Muscle of back (tissue), 11 donors: ENCODE data around the gene LRRC3B. TPM values are rescaled to one million over a fixed set of nuclear protein-coding genes. Genes with fewer than 3 reads are reported as not detected.

ENCODE experiments used
- DNase-seq, 3 donors: peaks; one replicate each; pipeline versions ENCODE4 v3.0.0 to v3.0.0-alpha.2; 2013
- polyA plus RNA-seq, 10 donors: library from polyadenylated mRNA; unstranded; fragments of 120-200 nt; gene quantifications; one replicate each; pipeline ENCODE4 v1.2.1, GENCODE V29; 2013; ENCODE audit not compliant: insufficient read length in 10 of 10

Gene LRRC3B
- polyA plus RNA-seq, 10 donors, result 8.0 to 14.6 (median 11.1) TPM

DNA sequence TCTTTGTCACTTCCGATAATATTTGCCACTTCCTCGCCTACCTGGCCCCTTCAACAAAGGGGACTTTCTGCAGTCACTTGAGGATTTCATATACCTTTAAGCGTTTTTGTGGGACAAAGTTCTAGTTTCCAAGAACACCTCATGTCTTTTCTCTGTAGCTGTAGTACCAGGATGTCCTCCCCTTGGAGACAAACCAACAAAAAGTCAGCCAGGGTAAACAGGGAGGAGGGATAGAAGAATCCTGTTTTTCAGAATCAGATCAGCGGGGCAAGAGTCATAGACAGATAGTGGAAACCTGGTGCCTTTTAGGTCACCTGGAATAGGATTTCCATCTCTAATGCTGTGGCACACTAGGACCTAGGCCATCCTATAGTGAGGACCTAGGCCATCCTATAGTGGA lies 4.5 kb downstream of the LRRC3B start:
- no peak for DNase-seq

DNA sequence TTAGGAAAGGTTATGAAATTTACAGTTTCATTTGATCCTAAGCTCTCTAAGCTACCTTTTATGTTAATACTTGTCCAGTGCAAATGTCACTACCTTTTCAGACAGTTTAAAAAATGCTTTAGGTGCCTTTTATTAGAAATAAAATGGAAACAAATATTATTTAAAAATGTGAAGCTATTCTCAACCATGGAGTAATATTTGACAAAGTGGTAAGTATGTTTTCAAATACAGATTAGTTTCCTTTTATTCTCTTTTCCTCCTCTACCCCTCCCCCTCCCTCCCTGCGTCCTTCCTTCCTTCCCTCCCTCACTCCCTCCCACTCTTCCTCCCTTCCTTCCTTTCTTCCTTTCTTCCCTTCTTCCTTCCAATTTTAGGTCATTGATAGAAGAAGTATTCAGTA lies 6.3 kb downstream of the LRRC3B start:
- no peak for DNase-seq

DNA sequence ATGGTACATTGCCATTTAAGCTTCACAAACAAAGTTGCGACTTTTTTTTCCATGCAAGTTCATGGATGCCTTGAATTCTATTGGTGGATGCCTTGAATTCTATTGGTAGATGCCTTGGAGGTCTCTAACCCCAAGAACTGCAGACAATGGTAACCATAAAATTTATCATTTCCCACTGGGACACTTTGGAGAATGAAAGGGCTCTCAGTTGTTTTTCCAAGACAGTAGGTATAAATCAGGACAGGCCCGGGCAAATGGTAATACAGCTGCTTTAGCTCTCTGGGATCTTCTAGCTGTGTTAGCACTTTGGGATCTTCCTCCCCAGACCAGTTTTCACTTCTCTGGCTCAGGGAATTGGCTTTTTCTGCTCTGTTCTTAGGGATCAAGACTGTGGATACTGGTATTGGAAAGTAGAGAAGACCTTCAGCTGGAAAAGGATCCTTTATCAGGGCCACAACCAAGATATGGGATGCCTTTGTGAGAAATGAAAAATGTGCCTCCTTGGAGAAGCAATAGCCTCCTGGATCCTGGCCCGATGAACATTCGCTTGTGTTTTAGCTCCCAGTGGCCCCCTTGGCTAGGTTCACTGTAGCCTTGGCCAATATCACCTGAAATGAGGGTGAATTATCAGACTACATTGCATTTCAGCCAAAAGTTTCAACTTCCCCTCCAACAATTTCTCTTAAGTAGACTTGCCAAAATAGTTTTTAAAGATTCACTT lies 8.3 kb downstream of the LRRC3B start:
- no peak for DNase-seq

DNA sequence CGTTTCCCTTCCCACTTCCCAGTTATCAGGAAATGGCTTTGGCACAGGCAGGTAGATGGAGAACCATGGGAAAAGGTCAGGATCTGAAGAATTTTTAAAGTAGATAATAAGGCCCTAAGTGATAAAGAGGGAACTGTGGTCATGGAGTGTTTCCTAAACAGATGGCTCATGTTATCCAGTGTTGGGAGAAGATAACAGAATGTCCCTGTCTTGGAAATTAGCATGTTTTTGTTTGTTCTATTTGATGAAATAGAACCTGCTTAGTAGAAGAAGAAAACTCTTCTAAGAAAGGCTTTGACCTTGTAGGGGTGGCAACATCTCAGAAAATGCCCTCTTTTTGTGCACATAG lies 8.8 kb downstream of the LRRC3B start:
- DNase-seq, result no peak

DNA sequence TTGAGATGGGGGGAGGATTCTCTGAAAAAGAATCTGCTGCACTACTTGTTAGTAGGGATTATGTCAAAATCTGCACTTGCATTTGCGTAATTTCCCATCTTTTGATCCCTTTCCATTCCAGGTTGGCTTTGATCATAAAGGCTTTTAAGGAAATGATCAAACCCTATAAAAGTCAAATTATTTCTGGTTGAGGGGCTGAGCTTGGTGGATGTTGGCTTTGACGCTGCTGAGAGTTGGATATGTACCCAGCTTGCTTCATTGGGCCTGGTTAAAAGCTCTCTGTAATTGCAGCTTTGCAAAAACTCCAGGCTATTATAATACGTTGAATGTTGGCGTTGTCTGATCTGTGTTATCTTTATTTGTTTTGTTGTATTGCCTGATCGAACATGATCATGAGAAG lies 12.0 kb downstream of the LRRC3B start:
- no peak for DNase-seq

DNA sequence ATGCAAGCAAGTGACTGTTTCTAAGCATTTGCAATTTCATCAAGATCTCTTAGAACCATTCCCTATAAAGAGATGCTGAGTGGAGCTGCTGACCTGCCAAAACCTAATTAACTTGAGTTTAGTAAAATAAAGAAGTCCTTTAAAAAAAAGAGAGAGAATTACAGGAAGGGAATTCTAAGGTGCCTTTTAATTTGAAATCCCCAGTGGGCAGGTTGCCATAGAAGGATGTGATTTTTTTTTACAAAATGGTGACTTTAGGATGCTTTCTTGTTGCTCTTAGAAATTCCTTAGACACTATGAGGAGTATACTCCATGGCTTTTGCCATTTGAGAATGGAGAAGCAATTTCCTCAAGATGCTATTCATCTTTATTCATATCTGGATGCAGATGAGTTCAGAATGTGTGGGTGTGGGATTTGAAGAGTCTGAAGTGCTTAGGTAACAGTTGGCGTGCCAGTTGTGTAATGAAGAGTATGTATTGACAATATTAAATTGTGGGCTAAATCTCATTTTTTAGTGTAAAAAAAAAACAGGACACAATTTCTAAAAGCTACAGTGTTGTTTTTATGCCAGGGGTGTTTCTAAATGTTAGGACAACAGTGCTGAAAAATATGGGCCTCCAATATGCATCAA lies 13.6 kb downstream of the LRRC3B start:
- no peak for DNase-seq

DNA sequence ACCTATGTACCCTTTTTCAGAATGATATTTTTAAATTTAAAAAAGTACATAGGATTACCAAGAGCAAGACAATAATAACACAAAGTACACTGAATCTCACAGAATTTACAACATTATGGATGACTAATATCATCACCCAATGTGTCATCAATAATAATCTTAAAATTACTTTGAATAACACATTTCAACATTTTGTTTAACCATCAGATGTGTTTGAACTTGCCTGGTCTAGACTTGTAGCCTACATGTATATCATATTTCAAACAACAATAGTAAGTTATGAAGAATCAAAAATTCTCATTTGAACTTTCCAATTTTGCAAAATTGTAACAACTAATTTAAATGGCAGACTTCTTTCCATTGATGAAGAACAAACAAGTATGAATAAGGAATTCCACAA lies 15.1 kb downstream of the LRRC3B start:
- no peak for DNase-seq

DNA sequence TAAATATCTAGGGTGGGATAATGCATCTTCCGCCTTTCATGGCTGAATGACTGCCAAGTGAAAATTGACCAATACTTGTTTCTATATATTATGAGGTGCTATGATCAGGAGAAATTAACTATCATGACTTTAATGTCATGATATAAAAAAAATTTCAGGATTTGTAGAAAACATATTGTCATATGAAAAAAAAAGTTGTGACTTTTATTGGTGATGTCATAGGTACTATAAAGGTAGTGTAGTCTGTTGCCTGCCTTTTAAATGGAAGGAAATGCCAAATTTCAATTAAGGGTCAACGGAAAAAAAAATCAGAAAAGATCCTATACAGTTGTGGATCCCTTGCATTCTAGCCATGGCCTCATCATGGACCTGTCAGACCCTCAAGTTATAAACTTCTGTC lies 15.5 kb downstream of the LRRC3B start:
- no peak for DNase-seq

DNA sequence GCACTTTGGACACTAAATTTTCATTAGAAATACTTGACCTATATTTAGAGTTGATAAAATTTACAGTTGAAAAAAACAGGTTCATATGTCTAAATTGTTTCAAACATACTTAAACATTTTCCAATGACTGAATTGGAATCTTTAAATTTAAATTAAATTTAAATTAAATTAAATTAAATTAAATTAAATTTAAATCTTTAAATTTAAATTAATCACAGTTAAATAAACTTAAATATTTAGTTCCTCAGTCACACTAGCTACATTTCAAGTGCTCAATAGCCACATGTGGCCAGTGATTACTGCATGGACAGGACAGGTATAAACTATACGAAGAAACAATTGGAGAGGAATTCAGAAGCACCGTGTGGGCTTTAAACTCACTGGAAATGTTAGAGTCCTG lies 16.8 kb downstream of the LRRC3B start:
- no peak for DNase-seq

DNA sequence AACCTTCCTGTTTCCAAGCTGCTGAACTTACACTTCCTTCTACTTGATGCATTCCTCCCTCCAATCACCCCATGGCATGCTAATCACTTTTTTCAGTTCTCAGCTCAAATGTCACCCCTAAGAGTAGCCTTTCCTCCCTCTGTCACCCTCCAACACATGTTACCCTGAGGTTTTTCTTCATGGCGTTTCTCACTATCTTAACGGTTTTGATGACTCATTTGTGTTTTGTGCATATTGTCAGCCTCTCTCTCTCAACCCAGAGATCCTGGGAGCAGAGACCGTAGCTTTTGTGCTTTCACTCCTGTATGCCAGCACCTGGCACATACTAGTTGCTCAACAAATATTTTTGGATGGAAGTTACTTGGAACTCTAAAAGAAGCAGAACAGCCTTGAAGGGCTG lies 24.5 kb downstream of the LRRC3B start:
- no peak for DNase-seq

DNA sequence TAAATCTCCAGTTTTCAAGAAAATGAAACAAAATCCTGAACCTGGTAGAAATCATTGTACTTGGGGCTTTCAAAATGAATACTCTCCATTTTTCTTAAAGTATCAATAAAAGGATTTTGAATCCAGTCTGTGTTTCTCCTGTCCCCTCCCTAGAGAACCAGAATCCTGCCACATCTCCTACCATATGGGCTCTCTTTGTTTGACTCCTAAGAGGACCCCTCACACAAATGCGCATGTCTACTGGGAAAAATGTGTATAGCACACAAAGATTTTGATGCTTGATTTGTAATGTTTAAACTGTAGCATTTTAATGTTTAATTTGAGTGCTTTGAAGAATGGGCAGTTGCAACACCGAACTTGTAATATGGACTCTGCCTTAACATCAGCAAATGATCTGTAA lies 25.9 kb downstream of the LRRC3B start:
- no peak for DNase-seq

DNA sequence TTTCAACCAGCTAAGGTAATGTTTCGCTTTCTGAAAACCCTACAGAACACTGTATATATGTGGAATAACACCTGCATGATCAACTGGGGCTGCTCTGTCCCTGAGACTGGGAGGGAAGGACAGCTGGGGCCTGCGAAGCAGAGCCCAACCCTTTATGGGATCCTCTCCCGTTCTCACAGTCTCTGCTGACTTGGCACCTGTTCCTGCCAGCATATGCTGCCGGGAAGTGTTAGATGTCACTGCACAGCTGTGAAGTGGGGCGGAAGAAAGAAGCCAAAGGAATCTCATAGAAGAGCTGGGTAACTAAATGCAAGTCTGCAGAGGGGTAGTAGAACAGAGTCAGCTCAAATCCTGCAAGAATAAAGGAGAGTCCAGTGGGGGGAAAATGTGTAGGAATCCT lies 29.6 kb downstream of the LRRC3B start:
- DNase-seq, result peak; percentile 83 to 91 (median 85)

DNA sequence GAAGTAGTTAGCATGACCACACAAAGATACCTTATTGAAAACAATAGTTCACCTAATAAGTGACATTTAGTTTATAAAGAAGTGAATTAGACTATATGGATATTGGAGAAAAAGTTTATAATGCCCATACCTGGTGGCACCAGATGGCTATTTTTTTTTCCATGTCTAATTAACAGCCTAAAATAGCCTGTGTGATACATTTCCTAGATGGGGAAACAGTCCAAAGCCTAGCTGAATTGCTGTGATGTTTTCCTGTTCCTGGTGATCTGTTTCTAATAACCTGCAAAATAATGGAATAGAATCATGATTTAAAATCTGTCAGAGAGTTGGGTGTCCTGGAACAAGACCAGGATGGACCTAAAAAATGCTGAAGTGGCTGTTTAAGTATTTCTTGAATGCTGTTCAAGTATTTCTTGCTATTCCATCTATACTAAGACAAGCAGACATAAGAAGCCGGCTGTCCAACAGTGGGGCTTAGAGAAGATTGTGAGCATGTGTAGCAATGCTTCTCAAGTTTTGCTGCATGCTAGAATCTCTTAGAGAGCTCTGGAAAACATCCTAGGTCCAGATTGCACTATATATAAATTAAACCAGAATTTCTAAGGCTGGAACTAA lies 31.3 kb downstream of the LRRC3B start:
- DNase-seq, result peak; percentile 36 to 71 (median 51)

DNA sequence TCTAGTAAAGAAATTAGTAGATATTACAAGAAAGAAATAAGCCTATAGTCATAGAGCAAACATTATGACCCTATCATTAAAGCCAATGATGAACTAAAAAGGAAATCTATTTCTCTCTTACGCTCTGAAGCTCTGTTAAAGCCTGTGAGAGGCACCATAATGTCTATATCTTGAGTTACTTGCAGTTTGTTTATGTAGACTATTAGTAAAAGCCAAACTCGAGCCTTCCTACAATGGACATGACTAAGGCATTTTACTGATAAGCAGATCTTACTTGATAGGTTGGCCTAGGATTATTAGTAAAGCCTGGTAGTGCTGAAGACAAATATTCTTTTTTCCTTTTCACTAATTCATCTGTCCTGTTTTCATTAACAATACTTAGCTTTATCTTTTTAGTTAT lies 32.7 kb downstream of the LRRC3B start:
- DNase-seq, result no peak

DNA sequence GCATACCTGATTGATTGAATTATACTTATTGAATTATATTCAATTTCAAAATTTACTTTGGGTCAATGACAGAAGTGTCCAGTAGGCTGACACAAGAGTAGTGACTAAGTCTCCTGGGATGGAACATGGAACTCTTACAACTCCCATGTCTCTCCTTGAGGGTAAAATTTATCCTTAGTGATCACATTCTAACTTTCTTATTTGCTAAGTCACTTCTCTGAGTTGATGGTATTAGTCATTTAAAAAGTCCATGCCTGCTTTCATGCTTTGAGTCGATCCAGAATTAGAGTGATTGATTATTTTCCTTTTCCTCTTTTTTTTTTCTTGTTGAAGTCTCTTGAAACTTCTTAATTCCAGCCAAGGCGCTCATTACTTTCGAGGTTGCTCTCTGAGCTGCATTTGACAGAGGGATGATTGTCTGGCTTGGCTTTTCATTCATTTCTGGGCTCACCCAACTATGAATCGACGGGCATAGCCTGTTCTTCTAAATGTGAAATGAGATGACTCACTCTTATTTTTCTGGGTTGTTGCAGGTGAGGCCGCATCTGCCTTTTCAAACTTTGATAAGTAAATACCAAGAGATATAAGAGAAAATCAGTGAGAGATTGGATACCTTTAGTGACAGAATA lies 34.9 kb downstream of the LRRC3B start:
- DNase-seq, result no peak

DNA sequence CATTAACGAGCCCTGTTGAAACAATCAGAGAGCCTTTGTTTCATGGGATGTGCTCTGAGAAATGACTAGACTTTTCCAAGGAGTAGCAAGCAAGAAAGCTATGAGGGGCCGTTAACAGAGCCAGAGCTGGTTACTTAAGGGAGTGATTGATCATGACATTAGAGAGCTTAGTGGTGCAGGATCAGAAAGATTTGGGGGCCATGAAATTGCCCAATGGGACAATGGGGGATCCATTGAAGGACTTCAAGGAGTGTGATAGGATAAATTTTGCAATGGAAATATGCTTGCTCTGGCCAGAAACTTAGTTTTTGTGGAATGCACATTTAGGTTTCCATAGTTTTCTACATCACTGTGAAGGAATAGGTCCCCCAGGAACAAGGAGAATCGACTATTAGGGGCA lies 45.6 kb downstream of the LRRC3B start:
- DNase-seq, result peak; percentile 56 to 85 (median 79)

DNA sequence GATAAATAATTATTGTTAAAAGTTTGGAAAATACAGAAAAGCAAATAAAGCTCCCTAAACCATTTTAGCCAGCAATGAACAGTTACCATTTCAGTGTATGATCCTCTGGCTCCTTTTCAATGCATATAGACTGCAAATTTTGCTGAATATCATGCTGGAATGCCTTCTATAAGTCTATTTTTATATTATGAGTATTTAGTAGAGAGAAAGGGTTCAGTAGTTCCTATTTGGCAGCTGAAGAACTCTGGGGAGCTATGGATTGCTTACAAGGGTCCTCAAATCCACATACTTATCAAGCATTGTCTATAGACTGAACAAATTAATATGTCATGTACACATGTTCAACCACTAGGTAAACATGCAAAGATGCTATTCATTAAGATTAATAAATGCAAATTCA lies 46.1 kb downstream of the LRRC3B start:
- peak in 1 of 3 donors; percentile 71 for DNase-seq

DNA sequence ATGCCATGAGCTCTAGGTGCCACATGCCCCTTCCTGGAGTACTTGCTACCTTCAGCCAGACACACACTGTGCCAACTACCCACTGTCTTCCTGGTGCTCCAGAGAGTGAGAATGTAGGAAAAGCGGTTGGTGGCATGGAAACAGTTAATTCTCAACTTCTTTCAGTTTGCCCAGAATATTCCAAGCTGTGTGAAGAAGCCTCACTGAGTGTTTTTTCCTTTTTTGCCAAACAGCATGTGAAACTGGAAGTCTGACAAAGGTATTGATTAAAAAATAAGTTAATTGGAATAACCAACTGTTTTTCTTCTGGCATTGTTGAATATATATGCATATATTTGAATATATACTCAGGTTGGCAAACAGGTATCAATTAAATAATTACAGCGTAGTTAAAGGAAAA lies 52.8 kb downstream of the LRRC3B start:
- DNase-seq, result no peak

DNA sequence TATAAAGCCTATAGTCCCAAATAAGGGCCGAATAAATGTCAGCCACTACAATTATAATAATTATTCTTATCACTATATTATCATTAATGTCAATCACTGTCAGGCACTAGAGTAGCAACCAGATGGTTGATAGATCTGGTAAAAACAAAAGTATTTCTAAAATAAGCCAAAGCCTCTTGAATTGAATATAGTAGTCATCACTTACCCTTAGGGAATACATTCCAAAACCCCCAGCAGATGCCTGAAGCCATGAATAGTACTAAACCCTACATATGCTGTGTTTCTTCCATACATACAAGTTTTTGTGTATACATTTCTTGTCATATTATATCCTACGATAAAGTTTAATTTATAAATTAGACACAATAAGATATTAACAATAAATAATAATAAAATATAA lies 59.1 kb downstream of the LRRC3B start:
- no peak for DNase-seq

DNA sequence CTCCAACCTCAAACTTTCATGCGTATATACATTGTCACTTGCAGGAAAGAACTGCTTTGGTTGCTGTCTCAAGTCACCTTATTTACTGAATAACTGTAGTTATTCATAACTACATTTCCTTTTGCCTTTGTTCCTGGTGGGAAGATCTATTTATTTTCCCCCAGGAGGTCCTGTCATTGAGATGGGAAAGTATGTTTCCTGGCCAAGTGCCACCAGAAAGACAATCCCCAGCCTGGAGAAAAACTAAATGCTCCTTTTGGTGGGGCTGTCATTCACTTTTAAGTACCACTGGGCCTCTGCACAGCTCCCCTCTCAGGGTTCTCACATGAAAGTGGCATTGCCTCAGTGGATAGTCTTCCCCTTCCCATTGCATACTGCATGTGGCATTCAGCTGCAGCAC lies 59.8 kb downstream of the LRRC3B start:
- no peak for DNase-seq

DNA sequence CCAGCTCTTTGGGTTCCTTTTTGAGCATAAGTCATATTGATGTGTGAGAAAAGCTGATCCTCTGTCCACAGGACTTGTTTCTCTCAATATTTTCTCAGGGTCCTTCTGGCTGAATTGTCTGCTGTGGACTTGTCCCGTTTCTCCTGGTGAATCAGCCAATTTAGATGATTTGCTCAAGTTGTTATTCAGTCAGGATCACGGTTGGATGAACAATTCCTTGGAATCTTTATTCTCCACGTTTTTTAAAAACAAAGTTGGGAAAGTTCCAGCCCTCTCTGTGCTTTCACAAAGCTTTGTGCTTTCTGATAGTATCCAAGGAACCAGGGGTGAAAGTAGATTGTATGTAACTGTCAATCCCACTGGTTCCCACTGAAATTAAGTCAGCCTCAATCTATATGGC lies 61.3 kb downstream of the LRRC3B start:
- peak in 2 of 3 donors; percentile 20 to 31 for DNase-seq

DNA sequence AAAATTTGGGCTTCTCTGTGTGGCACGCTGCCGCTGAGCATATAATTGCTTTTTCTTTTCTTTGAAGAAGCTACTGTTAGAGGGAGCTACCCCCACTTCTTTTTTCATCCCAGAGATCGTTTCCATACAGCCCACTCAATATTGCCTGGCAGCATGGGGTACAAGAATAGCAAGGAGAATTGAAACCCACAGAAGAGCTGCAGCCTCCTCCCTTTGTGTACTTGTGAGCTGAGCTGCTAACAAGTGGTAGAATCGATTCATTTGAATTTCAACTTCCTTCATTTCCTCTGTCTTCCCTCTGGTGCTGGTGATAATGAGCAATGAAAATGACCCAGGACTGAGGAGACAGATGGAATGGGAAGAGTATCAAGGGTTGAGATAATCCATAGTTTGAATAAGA lies 64.9 kb downstream of the LRRC3B start:
- no peak for DNase-seq

DNA sequence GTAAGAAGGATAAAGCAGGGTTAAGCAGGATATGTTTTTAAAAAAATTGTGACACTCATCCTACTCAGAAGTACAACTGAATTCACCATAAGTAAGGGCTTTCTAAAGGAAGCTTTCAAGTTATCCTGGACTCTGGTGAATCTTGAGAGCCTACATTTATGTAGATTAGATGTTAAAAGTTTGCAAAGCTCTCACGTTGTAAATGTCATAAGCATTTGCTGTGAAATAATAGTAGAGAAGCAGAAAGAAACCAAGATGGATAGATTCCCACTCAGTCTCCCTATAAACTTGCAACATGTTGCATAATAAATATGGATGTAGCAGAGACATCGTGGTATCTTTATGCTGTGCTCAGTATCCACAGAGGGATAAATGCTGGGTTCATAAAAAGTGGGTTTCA lies 77.0 kb downstream of the LRRC3B start:
- DNase-seq, result no peak
